ENCODE data around the gene HDDC3. TPM values are rescaled to one million over a fixed set of nuclear protein-coding genes. Genes with fewer than 3 reads are reported as not detected.

The HDDC3 gene
- total RNA-seq, 1 donor from 2014 or later = 10.5 TPM

DNA sequence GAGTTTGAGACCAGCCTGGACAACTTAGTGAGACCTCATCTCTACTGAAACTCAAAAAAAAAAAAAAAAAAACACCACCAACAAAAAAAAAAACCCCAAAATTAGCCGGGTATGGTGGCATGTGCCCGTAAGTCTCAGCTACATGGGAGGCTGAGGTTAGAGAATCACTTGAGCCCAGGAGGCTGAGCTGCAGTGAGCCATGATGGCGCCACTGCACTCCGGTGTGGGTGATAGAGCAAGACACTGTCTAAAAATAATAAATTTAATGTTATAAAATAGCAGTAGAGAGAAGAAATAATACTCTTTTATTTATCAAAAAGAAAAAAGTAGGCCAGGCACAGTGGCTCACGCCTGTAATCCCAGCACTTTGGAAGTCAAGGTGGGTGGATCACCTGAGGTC is 39.8 kb upstream of the HDDC3 start:
- H3K4me3 ChIP-seq (ENCODE audit: insufficient read depth, low read depth, low read length) = no peak overlapping the region
- H3K79me2 ChIP-seq (ENCODE audit: insufficient read depth, low read length) = no peaks in the 10 kb centered on the region
- no peak overlapping the region for H3K27ac ChIP-seq (ENCODE audit: low read depth, low read length)
- Mint-ChIP-seq H3K36me3 (ENCODE audit: low read depth, unreplicated experiment) (peaks cover 1% of the 10 kb centered on the region), H3K27me3 (ENCODE audit: low read depth, unreplicated experiment) (no peaks in the 10 kb centered on the region), H3K4me3 (ENCODE audit: unreplicated experiment) (no peak overlapping the region), H3K27ac (ENCODE audit: unreplicated experiment) (no peak overlapping the region), H3K9me3 (ENCODE audit: unreplicated experiment) (no peaks in the 10 kb centered on the region), H3K4me1 (ENCODE audit: low read depth, unreplicated experiment) (no peaks in the 10 kb centered on the region)
- H3K4me1 ChIP-seq (ENCODE audit: insufficient read depth, low read length) = no peaks in the 10 kb centered on the region
- TF ChIP-seq CTCF (IDR thresholded peaks at IDR 0.05; ENCODE audit: insufficient read depth, low read depth, low read length) = no peak
- TF ChIP-seq EZH2 (IDR thresholded peaks at IDR 0.05; ENCODE audit: insufficient read depth, low read length) = no peak
- H3K4me2 ChIP-seq (ENCODE audit: low read length) = no peak overlapping the region
- H3K9me3 ChIP-seq (ENCODE audit: insufficient read depth, low read depth, low read length) = no peaks in the 10 kb centered on the region
- H2AFZ ChIP-seq (ENCODE audit: low read depth, low read length) = no peak overlapping the region
- no peak for FAIRE-seq
- H4K20me1 ChIP-seq (ENCODE audit: insufficient read depth, low read length) = peaks cover 5% of the 10 kb centered on the region
- no peak for DNase-seq (ENCODE audit: low read depth)
- no peak overlapping the region for H3K9ac ChIP-seq (ENCODE audit: low read length)
- H3K27me3 ChIP-seq (ENCODE audit: insufficient read depth, low read length) = no peaks in the 10 kb centered on the region
- H3K36me3 ChIP-seq (ENCODE audit: insufficient read depth, low read length) = peaks cover 38% of the 10 kb centered on the region

- Mint-ChIP-seq H3K4me1 (ENCODE audit: low read depth, unreplicated experiment) (no peaks in the 10 kb centered on the region), H3K36me3 (ENCODE audit: low read depth, unreplicated experiment) (peaks cover 2% of the 10 kb centered on the region), H3K27ac (ENCODE audit: unreplicated experiment) (no peak overlapping the region), H3K9me3 (ENCODE audit: unreplicated experiment) (no peaks in the 10 kb centered on the region), H3K27me3 (ENCODE audit: low read depth, unreplicated experiment) (no peaks in the 10 kb centered on the region), H3K4me3 (ENCODE audit: unreplicated experiment) (no peak overlapping the region)
- Histone ChIP-seq H3K9me3 (ENCODE audit: insufficient read depth, low read depth, low read length) (no peaks in the 10 kb centered on the region), H3K4me1 (ENCODE audit: insufficient read depth, low read length) (no peaks in the 10 kb centered on the region), H3K79me2 (ENCODE audit: insufficient read depth, low read length) (no peaks in the 10 kb centered on the region), H2AFZ (ENCODE audit: low read depth, low read length) (no peak overlapping the region), H3K27ac (ENCODE audit: low read depth, low read length) (no peak overlapping the region), H4K20me1 (ENCODE audit: insufficient read depth, low read length) (peaks cover 11% of the 10 kb centered on the region), H3K4me2 (ENCODE audit: low read length) (no peak overlapping the region), H3K36me3 (ENCODE audit: insufficient read depth, low read length) (peaks cover 38% of the 10 kb centered on the region), H3K4me3 (ENCODE audit: insufficient read depth, low read depth, low read length) (no peak overlapping the region), H3K27me3 (ENCODE audit: insufficient read depth, low read length) (no peaks in the 10 kb centered on the region), H3K9ac (ENCODE audit: low read length) (no peak overlapping the region)
- TF ChIP-seq CTCF (IDR thresholded peaks at IDR 0.05; ENCODE audit: insufficient read depth, low read depth, low read length) (no peak), EZH2 (IDR thresholded peaks at IDR 0.05; ENCODE audit: insufficient read depth, low read length) (no peak)
- FAIRE-seq (no peak), DNase-seq (ENCODE audit: low read depth) (no peak)
Observed at GRCh38 chr15:90970274-90970673, 37.9 kb upstream of the HDDC3 start.

GRCh38 chr15:90968434-90968833 is 36.1 kb upstream of the HDDC3 start:
- H3K27me3 Mint-ChIP-seq (ENCODE audit: low read depth, unreplicated experiment) = no peaks in the 10 kb centered on the region
- Histone ChIP-seq H3K36me3 (ENCODE audit: insufficient read depth, low read length) (peaks cover 36% of the 10 kb centered on the region), H3K9me3 (ENCODE audit: insufficient read depth, low read depth, low read length) (no peaks in the 10 kb centered on the region), H3K9ac (ENCODE audit: low read length) (no peak overlapping the region), H2AFZ (ENCODE audit: low read depth, low read length) (no peak overlapping the region), H3K27me3 (ENCODE audit: insufficient read depth, low read length) (no peaks in the 10 kb centered on the region), H3K27ac (ENCODE audit: low read depth, low read length) (no peak overlapping the region), H3K4me3 (ENCODE audit: insufficient read depth, low read depth, low read length) (no peak overlapping the region), H3K4me1 (ENCODE audit: insufficient read depth, low read length) (no peaks in the 10 kb centered on the region), H3K79me2 (ENCODE audit: insufficient read depth, low read length) (no peaks in the 10 kb centered on the region), H3K4me2 (ENCODE audit: low read length) (no peak overlapping the region), H4K20me1 (ENCODE audit: insufficient read depth, low read length) (peaks cover 11% of the 10 kb centered on the region)
- H3K27ac Mint-ChIP-seq (ENCODE audit: unreplicated experiment) = no peak overlapping the region
- TF ChIP-seq CTCF (IDR thresholded peaks at IDR 0.05; ENCODE audit: insufficient read depth, low read depth, low read length) = no peak
- no peak for TF ChIP-seq EZH2 (IDR thresholded peaks at IDR 0.05; ENCODE audit: insufficient read depth, low read length)
- H3K36me3 Mint-ChIP-seq (ENCODE audit: low read depth, unreplicated experiment) = peaks cover 2% of the 10 kb centered on the region
- DNase-seq (ENCODE audit: low read depth) (no peak), FAIRE-seq (no peak)
- no peaks in the 10 kb centered on the region for H3K4me1 Mint-ChIP-seq (ENCODE audit: low read depth, unreplicated experiment)
- H3K9me3 Mint-ChIP-seq (ENCODE audit: unreplicated experiment) = no peaks in the 10 kb centered on the region
- H3K4me3 Mint-ChIP-seq (ENCODE audit: unreplicated experiment) = no peak overlapping the region
